ENCODE data around the gene HINFP.

DNA sequence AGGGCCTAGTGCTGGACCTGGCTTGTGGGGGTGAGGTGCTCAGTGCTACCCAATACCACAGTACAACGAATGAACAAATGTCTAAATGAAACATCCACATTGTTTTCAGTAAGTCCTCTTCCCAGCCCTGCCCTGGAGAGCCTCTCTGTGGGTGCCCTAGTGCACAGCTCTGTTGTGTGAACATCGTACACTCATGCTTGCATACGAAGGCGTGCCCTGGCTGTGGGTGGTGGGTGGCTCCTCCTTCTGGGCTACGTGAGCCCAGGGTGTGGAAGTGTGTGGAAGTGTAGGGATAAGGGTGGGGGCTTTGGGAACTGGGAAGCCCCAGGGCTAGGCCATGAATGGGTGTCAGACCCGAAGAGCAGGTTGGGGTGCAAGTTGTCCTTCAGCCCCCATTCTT is 46.6 kb downstream of the HINFP start:
- TF ChIP-seq, protein P1, sequence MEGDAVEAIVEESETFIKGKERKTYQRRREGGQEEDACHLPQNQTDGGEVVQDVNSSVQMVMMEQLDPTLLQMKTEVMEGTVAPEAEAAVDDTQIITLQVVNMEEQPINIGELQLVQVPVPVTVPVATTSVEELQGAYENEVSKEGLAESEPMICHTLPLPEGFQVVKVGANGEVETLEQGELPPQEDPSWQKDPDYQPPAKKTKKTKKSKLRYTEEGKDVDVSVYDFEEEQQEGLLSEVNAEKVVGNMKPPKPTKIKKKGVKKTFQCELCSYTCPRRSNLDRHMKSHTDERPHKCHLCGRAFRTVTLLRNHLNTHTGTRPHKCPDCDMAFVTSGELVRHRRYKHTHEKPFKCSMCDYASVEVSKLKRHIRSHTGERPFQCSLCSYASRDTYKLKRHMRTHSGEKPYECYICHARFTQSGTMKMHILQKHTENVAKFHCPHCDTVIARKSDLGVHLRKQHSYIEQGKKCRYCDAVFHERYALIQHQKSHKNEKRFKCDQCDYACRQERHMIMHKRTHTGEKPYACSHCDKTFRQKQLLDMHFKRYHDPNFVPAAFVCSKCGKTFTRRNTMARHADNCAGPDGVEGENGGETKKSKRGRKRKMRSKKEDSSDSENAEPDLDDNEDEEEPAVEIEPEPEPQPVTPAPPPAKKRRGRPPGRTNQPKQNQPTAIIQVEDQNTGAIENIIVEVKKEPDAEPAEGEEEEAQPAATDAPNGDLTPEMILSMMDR (IDR thresholded peaks at IDR 0.05) = no peak
- TF ChIP-seq POLR2A (IDR thresholded peaks at IDR 0.05) (no peak), POLR2AphosphoS5 (IDR thresholded peaks at IDR 0.05) (no peak), EP300 (IDR thresholded peaks at IDR 0.05; ENCODE audit: low read depth) (no peak)

Data from transverse colon (tissue), 4 donors.